Mesenchymal stem cell (in vitro differentiated cells and primary cell): Measurements from ENCODE around the gene CCDC97. TPM values are rescaled to one million over a fixed set of nuclear protein-coding genes. Genes with fewer than 3 reads are reported as not detected.

Source experiments
- small RNA-seq: library from polyadenylated mRNA; stranded (forward); fragments of <200 nt; extraction: miRNeasy Mini kit (QIAGEN cat#:217004); gene quantifications from one replicate; pipeline ENCODE3, GENCODE V24; 2013; ENCODE audit warnings: low read depth

CCDC97 gene

Small RNA genes lying within 50 kb of the gene (small RNA-seq; reads per million reads assigned to genes)
- gene RN7SL34P: not detected
